HepG2 (cell line): Measurements from ENCODE around the gene TPPP2. TPM values are rescaled to one million over a fixed set of nuclear protein-coding genes. Genes with fewer than 3 reads are reported as not detected.

Source experiments
- CHD4 ChIP-seq: fragments of 200-600 bp; sonication (generic); IDR thresholded peaks from 2 replicates; pipeline ENCODE4 v1.7.0; 2017; ENCODE audit warnings: mild to moderate bottlenecking, low read length, borderline replicate concordance
- MYNN ChIP-seq: sonication (generic); formaldehyde crosslinking; IDR thresholded peaks from 2 replicates; pipeline ENCODE4 v1.4.0; 2020; ENCODE audit warnings: mild to moderate bottlenecking, low read depth, missing genetic modification reagents
- NFYC ChIP-seq: IDR thresholded peaks from 2 replicates; pipeline ENCODE4 v1.6.1; 2016; ENCODE audit warnings: missing genetic modification reagents, missing compliant biosample characterization
- SIX4 ChIP-seq: sonication (generic); formaldehyde crosslinking; IDR thresholded peaks from 2 replicates; pipeline ENCODE4 v1.4.0; 2020; ENCODE audit warnings: missing genetic modification reagents
- ZNF75D ChIP-seq: sonication (generic); formaldehyde crosslinking; IDR thresholded peaks from 2 replicates; pipeline ENCODE4 v1.8.1; 2023; ENCODE audit warnings: missing genetic modification reagents, mild to moderate bottlenecking, borderline replicate concordance
- ZNF772 ChIP-seq: sonication (generic); formaldehyde crosslinking; IDR thresholded peaks from 2 replicates; pipeline ENCODE4 v1.5.0; 2020; ENCODE audit warnings: mild to moderate bottlenecking, missing genetic modification reagents
- ZSCAN29 ChIP-seq: sonication (generic); formaldehyde crosslinking; conservative IDR thresholded peaks from 2 replicates; pipeline ENCODE4 v1.4.0; 2020; ENCODE audit warnings: mild to moderate bottlenecking, missing genetic modification reagents
- polyA plus RNA-seq, 8 experiments: library from polyadenylated mRNA; depleted of rRNA in 3 of 8; stranded (reverse) in 7 of 8; unstranded in 1 of 8; fragments of >200 nt; fragmentation: Illumina TruSeq in 4 of 8; extraction: Trizol in 4 of 8; gene quantifications; 2 replicates each; pipeline versions ENCODE4 v1.2.1 to v1.2.3, GENCODE V29; 2011 to 2016; ENCODE audit warnings: low read depth in 4 of 8, missing spikeins in 1 of 8, mixed read lengths in 1 of 8; ENCODE audit not compliant: insufficient read depth in 1 of 8
- total RNA-seq, 5 experiments: library from RNA; depleted of rRNA; stranded (reverse); fragments of >200 nt; fragmentation: Illumina TruSeq; extraction: Trizol; gene quantifications; 2 replicates each; pipeline ENCODE4 v1.2.3, GENCODE V29; 2016; ENCODE audit warnings: low read depth in 1 of 5
- TF ChIP-seq, protein P1 (sequence below): sonication (generic); formaldehyde crosslinking; IDR thresholded peaks from 2 replicates; pipeline ENCODE4 v1.4.0; 2020; ENCODE audit warnings: mild to moderate bottlenecking, missing genetic modification reagents
- TF ChIP-seq, protein P2 (sequence below): sonication (generic); formaldehyde crosslinking; IDR thresholded peaks from one replicate; pipeline ENCODE4 v1.5.1; 2020; ENCODE audit warnings: mild to moderate bottlenecking, missing genetic modification reagents; ENCODE audit errors: not compliant biosample characterization
- TF ChIP-seq, protein P3 (sequence below): sonication (generic); formaldehyde crosslinking; IDR thresholded peaks from 2 replicates; pipeline ENCODE4 v1.5.1; 2020; ENCODE audit warnings: missing genetic modification reagents, mild to moderate bottlenecking, borderline replicate concordance

The TPPP2 gene
- total and polyA plus RNA-seq, 2 of the 13 experiments (the other 11 are each of a cell fraction or from before 2014, with no cell fraction given), result 0.58 to 4.2 TPM

DNA sequence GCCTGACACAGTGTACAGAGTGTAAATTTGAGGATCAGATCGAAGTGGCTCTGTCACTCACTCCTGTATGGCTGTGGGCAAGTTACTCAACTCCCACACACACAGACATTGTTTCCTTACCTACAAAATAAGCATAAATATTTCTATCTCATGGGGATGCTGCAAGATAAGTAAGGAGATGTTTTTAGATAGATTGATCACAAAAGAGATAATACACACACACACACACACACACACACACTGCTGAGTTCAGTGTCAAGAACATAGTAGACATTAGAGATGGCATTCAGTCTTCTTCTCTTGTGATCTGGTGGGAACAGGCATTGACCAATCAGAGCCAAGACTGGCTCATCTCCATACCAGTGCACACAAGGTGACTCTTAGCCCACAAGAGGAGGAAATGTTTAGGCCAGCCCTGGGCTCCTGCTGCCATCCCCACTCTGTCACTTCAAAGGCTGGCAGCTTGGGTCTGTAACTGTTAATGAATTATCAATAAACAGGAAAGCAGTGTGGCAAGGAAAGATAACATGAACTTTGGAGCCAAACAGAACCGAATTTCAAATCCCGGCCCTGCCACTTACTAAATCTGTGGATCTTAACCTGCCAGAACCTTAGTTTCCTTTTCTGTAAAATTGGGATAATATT lies 24.2 kb downstream of the TPPP2 start (continued):
- TF ChIP-seq, protein P1, sequence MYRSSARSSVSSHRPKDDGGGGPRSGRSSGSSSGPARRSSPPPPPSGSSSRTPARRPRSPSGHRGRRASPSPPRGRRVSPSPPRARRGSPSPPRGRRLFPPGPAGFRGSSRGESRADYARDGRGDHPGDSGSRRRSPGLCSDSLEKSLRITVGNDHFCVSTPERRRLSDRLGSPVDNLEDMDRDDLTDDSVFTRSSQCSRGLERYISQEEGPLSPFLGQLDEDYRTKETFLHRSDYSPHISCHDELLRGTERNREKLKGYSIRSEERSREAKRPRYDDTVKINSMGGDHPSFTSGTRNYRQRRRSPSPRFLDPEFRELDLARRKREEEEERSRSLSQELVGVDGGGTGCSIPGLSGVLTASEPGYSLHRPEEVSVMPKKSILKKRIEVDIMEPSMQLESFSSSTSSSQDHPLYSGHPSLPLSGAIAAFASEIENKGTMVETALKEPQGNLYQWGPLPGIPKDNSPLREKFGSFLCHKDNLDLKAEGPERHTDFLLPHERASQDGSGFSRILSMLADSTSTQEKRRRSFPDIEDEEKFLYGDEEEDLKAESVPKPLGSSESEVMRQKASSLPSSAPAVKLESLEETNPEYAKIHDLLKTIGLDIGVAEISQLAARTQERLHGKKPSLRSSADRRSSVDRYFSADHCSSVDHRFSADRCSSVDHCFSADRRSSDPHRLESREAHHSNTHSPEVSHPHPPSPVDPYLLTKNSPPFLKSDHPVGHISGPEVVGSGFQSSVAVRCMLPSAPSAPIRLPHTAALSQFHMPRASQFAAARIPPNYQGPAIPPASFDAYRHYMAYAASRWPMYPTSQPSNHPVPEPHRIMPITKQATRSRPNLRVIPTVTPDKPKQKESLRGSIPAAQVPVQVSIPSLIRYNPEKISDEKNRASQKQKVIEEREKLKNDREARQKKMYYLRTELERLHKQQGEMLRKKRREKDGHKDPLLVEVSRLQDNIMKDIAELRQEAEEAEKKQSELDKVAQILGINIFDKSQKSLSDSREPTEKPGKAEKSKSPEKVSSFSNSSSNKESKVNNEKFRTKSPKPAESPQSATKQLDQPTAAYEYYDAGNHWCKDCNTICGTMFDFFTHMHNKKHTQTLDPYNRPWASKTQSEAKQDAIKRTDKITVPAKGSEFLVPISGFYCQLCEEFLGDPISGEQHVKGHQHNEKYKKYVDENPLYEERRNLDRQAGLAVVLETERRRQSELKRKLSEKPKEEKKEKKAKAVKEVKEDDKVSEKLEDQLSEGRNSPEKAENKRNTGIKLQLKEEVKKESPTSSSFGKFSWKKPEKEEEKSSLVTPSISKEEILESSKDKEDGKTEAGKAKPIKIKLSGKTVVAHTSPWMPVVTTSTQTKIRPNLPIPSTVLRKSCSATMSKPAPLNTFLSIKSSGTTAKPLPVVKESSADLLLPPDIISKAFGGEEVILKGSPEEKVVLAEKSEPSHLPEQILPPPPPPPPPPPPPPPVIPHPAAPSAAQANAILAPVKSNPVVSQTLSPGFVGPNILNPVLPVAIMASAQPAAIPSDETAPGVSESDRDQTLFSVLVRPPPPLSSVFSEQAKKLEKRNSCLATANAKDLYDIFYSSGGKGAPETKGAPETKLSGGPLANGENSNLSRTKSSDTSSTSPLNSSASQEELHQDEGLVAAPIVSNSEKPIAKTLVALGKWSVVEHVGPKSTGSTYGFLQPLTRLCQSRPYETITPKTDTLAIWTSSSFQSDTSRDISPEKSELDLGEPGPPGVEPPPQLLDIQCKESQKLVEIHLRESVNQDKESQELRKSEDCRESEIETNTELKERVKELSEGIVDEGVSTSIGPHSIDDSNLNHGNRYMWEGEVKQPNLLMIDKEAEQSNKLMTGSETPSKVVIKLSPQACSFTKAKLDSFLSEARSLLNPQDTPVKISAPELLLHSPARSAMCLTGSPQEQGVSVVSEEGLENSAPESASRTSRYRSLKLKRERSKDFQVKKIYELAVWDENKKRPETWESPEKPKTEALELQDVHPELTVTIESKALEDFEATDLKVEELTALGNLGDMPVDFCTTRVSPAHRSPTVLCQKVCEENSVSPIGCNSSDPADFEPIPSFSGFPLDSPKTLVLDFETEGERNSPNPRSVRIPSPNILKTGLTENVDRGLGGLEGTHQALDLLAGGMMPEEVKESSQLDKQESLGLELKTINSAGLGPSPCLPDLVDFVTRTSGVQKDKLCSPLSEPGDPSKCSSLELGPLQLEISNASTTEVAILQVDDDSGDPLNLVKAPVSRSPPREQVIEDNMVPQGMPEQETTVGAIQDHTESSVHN (CRISPR knock-in tag), result no peak
- TF ChIP-seq, protein P2, sequence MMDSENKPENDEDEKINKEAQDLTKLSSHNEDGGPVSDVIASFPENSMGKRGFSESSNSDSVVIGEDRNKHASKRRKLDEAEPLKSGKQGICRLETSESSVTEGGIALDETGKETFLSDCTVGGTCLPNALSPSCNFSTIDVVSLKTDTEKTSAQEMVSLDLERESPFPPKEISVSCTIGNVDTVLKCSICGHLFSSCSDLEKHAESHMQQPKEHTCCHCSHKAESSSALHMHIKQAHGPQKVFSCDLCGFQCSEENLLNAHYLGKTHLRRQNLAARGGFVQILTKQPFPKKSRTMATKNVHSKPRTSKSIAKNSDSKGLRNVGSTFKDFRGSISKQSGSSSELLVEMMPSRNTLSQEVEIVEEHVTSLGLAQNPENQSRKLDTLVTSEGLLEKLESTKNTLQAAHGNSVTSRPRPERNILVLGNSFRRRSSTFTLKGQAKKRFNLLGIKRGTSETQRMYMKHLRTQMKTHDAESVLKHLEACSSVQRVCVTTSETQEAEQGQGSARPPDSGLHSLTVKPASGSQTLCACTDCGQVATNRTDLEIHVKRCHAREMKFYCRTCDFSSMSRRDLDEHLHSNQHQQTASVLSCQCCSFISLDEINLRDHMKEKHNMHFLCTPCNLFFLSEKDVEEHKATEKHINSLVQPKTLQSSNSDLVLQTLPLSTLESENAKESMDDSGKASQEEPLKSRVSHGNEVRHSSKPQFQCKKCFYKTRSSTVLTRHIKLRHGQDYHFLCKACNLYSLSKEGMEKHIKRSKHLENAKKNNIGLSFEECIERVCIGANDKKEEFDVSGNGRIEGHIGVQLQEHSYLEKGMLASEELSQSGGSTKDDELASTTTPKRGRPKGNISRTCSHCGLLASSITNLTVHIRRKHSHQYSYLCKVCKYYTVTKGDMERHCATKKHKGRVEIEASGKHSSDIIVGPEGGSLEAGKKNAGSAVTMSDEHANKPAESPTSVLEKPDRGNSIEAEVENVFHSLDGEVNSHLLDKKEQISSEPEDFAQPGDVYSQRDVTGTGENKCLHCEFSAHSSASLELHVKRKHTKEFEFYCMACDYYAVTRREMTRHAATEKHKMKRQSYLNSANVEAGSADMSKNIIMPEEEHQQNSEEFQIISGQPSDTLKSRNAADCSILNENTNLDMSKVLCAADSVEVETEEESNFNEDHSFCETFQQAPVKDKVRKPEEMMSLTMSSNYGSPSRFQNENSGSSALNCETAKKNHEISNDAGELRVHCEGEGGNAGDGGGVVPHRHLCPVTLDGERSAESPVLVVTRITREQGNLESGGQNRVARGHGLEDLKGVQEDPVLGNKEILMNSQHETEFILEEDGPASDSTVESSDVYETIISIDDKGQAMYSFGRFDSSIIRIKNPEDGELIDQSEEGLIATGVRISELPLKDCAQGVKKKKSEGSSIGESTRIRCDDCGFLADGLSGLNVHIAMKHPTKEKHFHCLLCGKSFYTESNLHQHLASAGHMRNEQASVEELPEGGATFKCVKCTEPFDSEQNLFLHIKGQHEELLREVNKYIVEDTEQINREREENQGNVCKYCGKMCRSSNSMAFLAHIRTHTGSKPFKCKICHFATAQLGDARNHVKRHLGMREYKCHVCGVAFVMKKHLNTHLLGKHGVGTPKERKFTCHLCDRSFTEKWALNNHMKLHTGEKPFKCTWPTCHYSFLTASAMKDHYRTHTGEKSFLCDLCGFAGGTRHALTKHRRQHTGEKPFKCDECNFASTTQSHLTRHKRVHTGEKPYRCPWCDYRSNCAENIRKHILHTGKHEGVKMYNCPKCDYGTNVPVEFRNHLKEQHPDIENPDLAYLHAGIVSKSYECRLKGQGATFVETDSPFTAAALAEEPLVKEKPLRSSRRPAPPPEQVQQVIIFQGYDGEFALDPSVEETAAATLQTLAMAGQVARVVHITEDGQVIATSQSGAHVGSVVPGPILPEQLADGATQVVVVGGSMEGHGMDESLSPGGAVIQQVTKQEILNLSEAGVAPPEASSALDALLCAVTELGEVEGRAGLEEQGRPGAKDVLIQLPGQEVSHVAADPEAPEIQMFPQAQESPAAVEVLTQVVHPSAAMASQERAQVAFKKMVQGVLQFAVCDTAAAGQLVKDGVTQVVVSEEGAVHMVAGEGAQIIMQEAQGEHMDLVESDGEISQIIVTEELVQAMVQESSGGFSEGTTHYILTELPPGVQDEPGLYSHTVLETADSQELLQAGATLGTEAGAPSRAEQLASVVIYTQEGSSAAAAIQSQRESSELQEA (CRISPR knock-in tag), result no peak
- peak; percentile 87 for TF ChIP-seq NFYC (CRISPR knock-in tag)
- TF ChIP-seq MYNN (CRISPR knock-in tag), result no peak
- 0 out of 2 replicates have a peak, but pooled peaks have one; percentile 63 for TF ChIP-seq ZSCAN29 (CRISPR knock-in tag)
- TF ChIP-seq, protein P3, sequence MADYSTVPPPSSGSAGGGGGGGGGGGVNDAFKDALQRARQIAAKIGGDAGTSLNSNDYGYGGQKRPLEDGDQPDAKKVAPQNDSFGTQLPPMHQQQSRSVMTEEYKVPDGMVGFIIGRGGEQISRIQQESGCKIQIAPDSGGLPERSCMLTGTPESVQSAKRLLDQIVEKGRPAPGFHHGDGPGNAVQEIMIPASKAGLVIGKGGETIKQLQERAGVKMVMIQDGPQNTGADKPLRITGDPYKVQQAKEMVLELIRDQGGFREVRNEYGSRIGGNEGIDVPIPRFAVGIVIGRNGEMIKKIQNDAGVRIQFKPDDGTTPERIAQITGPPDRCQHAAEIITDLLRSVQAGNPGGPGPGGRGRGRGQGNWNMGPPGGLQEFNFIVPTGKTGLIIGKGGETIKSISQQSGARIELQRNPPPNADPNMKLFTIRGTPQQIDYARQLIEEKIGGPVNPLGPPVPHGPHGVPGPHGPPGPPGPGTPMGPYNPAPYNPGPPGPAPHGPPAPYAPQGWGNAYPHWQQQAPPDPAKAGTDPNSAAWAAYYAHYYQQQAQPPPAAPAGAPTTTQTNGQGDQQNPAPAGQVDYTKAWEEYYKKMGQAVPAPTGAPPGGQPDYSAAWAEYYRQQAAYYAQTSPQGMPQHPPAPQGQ (CRISPR knock-in tag), result 0 out of 2 replicates have a peak, but pooled peaks have one; percentile 19
- peak; percentile 55 for TF ChIP-seq SIX4 (CRISPR knock-in tag)
- no peak for TF ChIP-seq ZNF75D
- TF ChIP-seq CHD4, result no peak; the same call in 1 of the 2 replicates
- peak; percentile 62 for TF ChIP-seq ZNF772
